ENCODE results near the gene OR52B2.
"Not testable (repeated sequence)": the region's sequence is repeated elsewhere in the genome, so short reads cannot be mapped to it uniquely, and the experiment has no call there.

The OR52B2 gene

GRCh38 chr11:6151117-6151516 lies 19.0 kb downstream of the OR52B2 start:
- no peak for DNase-seq

- not testable (repeated sequence) for DNase-seq
Observed at GRCh38 chr11:6143737-6144136, 26.4 kb downstream of the OR52B2 start.

- DNase-seq, result no peak
Observed at GRCh38 chr11:6142936-6143335, 27.2 kb downstream of the OR52B2 start.

GRCh38 chr11:6135936-6136335 lies 34.2 kb downstream of the OR52B2 start:
- DNase-seq, result not testable (repeated sequence)

- no peak for DNase-seq
Observed at GRCh38 chr11:6132431-6132830, 37.7 kb downstream of the OR52B2 start.

- DNase-seq, result no peak
Observed at GRCh38 chr11:6129635-6130034, 40.5 kb downstream of the OR52B2 start.

GRCh38 chr11:6129011-6129410 lies 41.1 kb downstream of the OR52B2 start:
- DNase-seq, result no peak

- DNase-seq, result no peak
Observed at GRCh38 chr11:6127881-6128280, 42.2 kb downstream of the OR52B2 start.

- DNase-seq, result no peak
Observed at GRCh38 chr11:6124245-6124644, 45.9 kb downstream of the OR52B2 start.
